Ishikawa (cell line): Measurements from ENCODE around the gene TWNK.

Experiments used
- RAD21 ChIP-seq: IDR thresholded peaks from 2 replicates; pipeline ENCODE4 v1.6.1; 2012; ENCODE audit warnings: low read depth
- TAF1 ChIP-seq: IDR thresholded peaks from 2 replicates; pipeline ENCODE4 v1.6.1; 2012; ENCODE audit warnings: low read depth, mild to moderate bottlenecking

- no peak for TF ChIP-seq TAF1
- no peak for TF ChIP-seq RAD21
Observed at GRCh38 chr10:101033276-101033675, 45.9 kb downstream of the TWNK start.
